T-cell (primary cell): ENCODE data around the gene RBM15B. TPM values are rescaled to one million over a fixed set of nuclear protein-coding genes. Genes with fewer than 3 reads are reported as not detected.
A peak's percentile ranks its signal among the peaks of the same experiment; 100 is the strongest.

Experiments used
- ATAC-seq, 4 experiments: fragments of 200-7000 bp in 3 of 4; fragments of 150-1000 bp in 1 of 4; cut with Tn5 transposase; replicated peaks in 1 of 4; 1 replicate in 3 of 4; 2 replicates in 1 of 4; pipeline ENCODE4 v1.10.0; 2021; ENCODE audit warnings: moderate library complexity in 3 of 4, mild to moderate bottlenecking in 2 of 4, moderate number of reproducible peaks in 1 of 4
- CTCF ChIA-PET, 2 donors: fragments of 300-600 bp; sonication (Branson Sonifier 250); formaldehyde crosslinking; loops; one replicate each; lab custom pipeline; 2022; ENCODE audit warnings: antibody characterized with exemption in 2 of 2; lab: Charles Lee
- POLR2A ChIA-PET, 2 donors: fragments of 300-600 bp; sonication (Branson Sonifier 250); formaldehyde crosslinking; loops; one replicate each; lab custom pipeline; 2022; ENCODE audit warnings: antibody characterized with exemption in 2 of 2; lab: Charles Lee
- DNase-seq, 35 experiments: peaks; one replicate each; pipeline versions ENCODE4 v3.0.0 to v3.0.0-alpha.2; 2013 to 2023
- H3K27ac ChIP-seq: one replicate; pipeline ENCODE4 v1.5.1; 2013; ENCODE audit warnings: low read length
- H3K27me3 ChIP-seq, 2 experiments: replicated peaks in 1 of 2; 1 replicate in 1 of 2; 2 replicates in 1 of 2; pipeline versions ENCODE4 v1.6.1 to v1.7.0; 2013; ENCODE audit warnings: low read length in 1 of 2, mixed read lengths in 1 of 2; ENCODE audit not compliant: control insufficient read depth in 2 of 2, insufficient read depth in 2 of 2; ENCODE audit errors: extremely low read depth in 1 of 2
- H3K36me3 ChIP-seq, 2 donors: 1 replicate in 1 of 2; 2 replicates in 1 of 2; pipeline versions ENCODE4 v1.6.1 to v1.7.0; 2013; ENCODE audit warnings: low read length in 1 of 2; ENCODE audit not compliant: control insufficient read depth in 2 of 2, insufficient read depth in 1 of 2; ENCODE audit errors: extremely low read depth in 1 of 2
- H3K4me1 ChIP-seq, 2 experiments: 1 replicate in 1 of 2; 2 replicates in 1 of 2; pipeline versions ENCODE4 v1.6.1 to v1.7.0; 2013; ENCODE audit warnings: low read length in 2 of 2, mixed read lengths in 1 of 2; ENCODE audit not compliant: insufficient read depth in 2 of 2, control insufficient read depth in 1 of 2; ENCODE audit errors: extremely low read depth in 1 of 2
- H3K4me3 ChIP-seq, 2 donors: 1 replicate in 1 of 2; 2 replicates in 1 of 2; pipeline versions ENCODE4 v1.5.1 to v1.7.0; 2013; ENCODE audit warnings: mild to moderate bottlenecking in 2 of 2, low read length in 1 of 2, moderate library complexity in 1 of 2; ENCODE audit not compliant: control insufficient read depth in 1 of 2; ENCODE audit errors: extremely low read depth in 1 of 2
- H3K9me3 ChIP-seq: 2 replicates; pipeline ENCODE4 v1.7.0; 2013
- H3K27ac Mint-ChIP-seq, 2 donors: one replicate each; pipeline ENCODE4 v1.8.0; 2020 to 2021; ENCODE audit warnings: mild to moderate bottlenecking in 2 of 2, mixed read lengths in 2 of 2
- H3K27me3 Mint-ChIP-seq, 2 donors: one replicate each; pipeline ENCODE4 v1.8.0; 2021 to 2022; ENCODE audit warnings: mixed read lengths in 2 of 2
- H3K36me3 Mint-ChIP-seq: one replicate; pipeline ENCODE4 v1.8.0; 2021; ENCODE audit warnings: mixed read lengths
- H3K4me1 Mint-ChIP-seq, 3 donors: one replicate each; pipeline ENCODE4 v1.8.0; 2020 to 2022; ENCODE audit warnings: mixed read lengths in 3 of 3, mild to moderate bottlenecking in 1 of 3
- H3K4me3 Mint-ChIP-seq, 3 donors: one replicate each; pipeline ENCODE4 v1.8.0; 2020 to 2022; ENCODE audit warnings: mild to moderate bottlenecking in 3 of 3, mixed read lengths in 3 of 3, moderate library complexity in 3 of 3
- H3K9me3 Mint-ChIP-seq, 3 donors: one replicate each; pipeline ENCODE4 v1.8.0; 2020 to 2022; ENCODE audit warnings: mixed read lengths in 3 of 3
- WGBS: methylation state at CpG from one replicate; pipeline ENCODE4 v1.1.5; 2013; ENCODE audit warnings: missing lambda C conversion rate; ENCODE audit not compliant: insufficient coverage; 5-methylcytosine and 5-hydroxymethylcytosine counted together
- total RNA-seq, 35 experiments: library from RNA in 6 of 35; stranded (reverse) in 6 of 35; fragments of 120-200 nt in 1 of 35; gene quantifications; one replicate each; pipeline versions ENCODE4 v1.2.1 to v1.2.4 and lab custom pipeline; 2013 to 2026

Gene RBM15B
- total RNA-seq, 5 donors from 2014 or later (not counting 1 experiment from before 2014, with no cell fraction given): 29.2 to 41.3 (median 38.4) TPM

- H3K27me3 Mint-ChIP-seq: no peaks in the 10 kb centered on the region
- ATAC-seq (no peak), DNase-seq (no peak)
- H3K4me3 Mint-ChIP-seq: no peak overlapping the region
- CTCF ChIA-PET: no interaction called here
- Histone ChIP-seq H3K4me1 (peaks cover 11 to 17% of the 10 kb centered on the region in 2 experiments), H3K9me3 (no peaks in the 10 kb centered on the region), H3K27ac (no peak overlapping the region), H3K4me3 (no peak overlapping the region), H3K36me3 (no peaks in the 10 kb centered on the region), H3K27me3 (peaks cover 0 to 3% of the 10 kb centered on the region in 2 experiments)
- no peak overlapping the region for H3K27ac Mint-ChIP-seq
- POLR2A ChIA-PET: no interaction called here
- peaks cover 9 to 26% (median 10%) of the 10 kb centered on the region in 3 donors for H3K4me1 Mint-ChIP-seq
- H3K9me3 Mint-ChIP-seq: no peaks in the 10 kb centered on the region
- no peaks in the 10 kb centered on the region for H3K36me3 Mint-ChIP-seq
Measured at GRCh38 chr3:51375136-51375535, 15.9 kb upstream of the RBM15B start.

- no peaks in the 10 kb centered on the region for H3K9me3 Mint-ChIP-seq
- no peaks in the 10 kb centered on the region for H3K9me3 ChIP-seq
- no peaks in the 10 kb centered on the region for H3K27me3 Mint-ChIP-seq
- no peaks in the 10 kb centered on the region for H3K36me3 ChIP-seq
- 95% methylated on average over 6 of the region's 8 CpGs for WGBS
- H3K4me1 Mint-ChIP-seq: peaks cover 9 to 26% (median 10%) of the 10 kb centered on the region in 3 donors
- H3K27ac ChIP-seq: no peak overlapping the region
- no peak overlapping the region for H3K27ac Mint-ChIP-seq
- DNase-seq (no peak), ATAC-seq (no peak)
- no peak overlapping the region for H3K4me3 ChIP-seq
- no peak overlapping the region for H3K4me3 Mint-ChIP-seq
- peaks cover 11 to 17% of the 10 kb centered on the region in 2 experiments for H3K4me1 ChIP-seq
- ChIA-PET CTCF (interaction anchor here in 1 of 2 donors (0.6 kb wide), 1 partner anchor 857 kb away, joined by 5 read pairs; no protein-coding TSS in a partner anchor), POLR2A (no interaction called here)
- H3K36me3 Mint-ChIP-seq: no peaks in the 10 kb centered on the region
- peaks cover 0 to 3% of the 10 kb centered on the region in 2 experiments for H3K27me3 ChIP-seq
Measured at GRCh38 chr3:51375571-51375970, 15.5 kb upstream of the RBM15B start.

- POLR2A ChIA-PET: interaction anchor here in 1 of 2 donors (0.5 kb wide), 1 partner anchor 23 kb away, joined by 6 read pairs; no protein-coding TSS in a partner anchor
- no peaks in the 10 kb centered on the region for H3K27me3 ChIP-seq
- DNase-seq (no peak), ATAC-seq (peak in 1 of 4 experiments; percentile 35)
- peaks cover 11 to 14% of the 10 kb centered on the region in 2 experiments for H3K4me1 ChIP-seq
- Mint-ChIP-seq H3K27ac (no peak overlapping the region), H3K27me3 (no peaks in the 10 kb centered on the region), H3K4me1 (peaks cover 7 to 20% (median 10%) of the 10 kb centered on the region in 3 donors), H3K4me3 (peak overlapping the region in 1 of 3 donors; percentile 27), H3K36me3 (no peaks in the 10 kb centered on the region), H3K9me3 (no peaks in the 10 kb centered on the region)
- H3K4me3 ChIP-seq: no peak overlapping the region
- H3K36me3 ChIP-seq: no peaks in the 10 kb centered on the region
- no CpG with 5 or more reads among the region's 5 CpGs for WGBS
- CTCF ChIA-PET: no interaction called here
- H3K9me3 ChIP-seq: no peaks in the 10 kb centered on the region
- no peak overlapping the region for H3K27ac ChIP-seq
Measured at GRCh38 chr3:51378065-51378464, 13.0 kb upstream of the RBM15B start.

GRCh38 chr3:51378726-51379125 lies 12.4 kb upstream of the RBM15B start:
- H3K36me3 Mint-ChIP-seq: no peaks in the 10 kb centered on the region
- H3K4me3 Mint-ChIP-seq: peak overlapping the region in 1 of 3 donors; percentile 67
- Histone ChIP-seq H3K4me1 (peaks cover 14 to 18% of the 10 kb centered on the region in 2 experiments), H3K27me3 (no peaks in the 10 kb centered on the region), H3K9me3 (no peaks in the 10 kb centered on the region), H3K36me3 (no peaks in the 10 kb centered on the region), H3K27ac (no peak overlapping the region), H3K4me3 (no peak overlapping the region)
- H3K27ac Mint-ChIP-seq: no peak overlapping the region
- no peaks in the 10 kb centered on the region for H3K9me3 Mint-ChIP-seq
- POLR2A ChIA-PET: no interaction called here
- CTCF ChIA-PET: no interaction called here
- ATAC-seq (no peak), DNase-seq (no peak)
- no peaks in the 10 kb centered on the region for H3K27me3 Mint-ChIP-seq
- H3K4me1 Mint-ChIP-seq: peaks cover 12 to 26% (median 16%) of the 10 kb centered on the region in 3 donors
- no CpG with 5 or more reads among the region's 2 CpGs for WGBS

- peak overlapping the region in 1 of 3 donors; percentile 67 for H3K4me3 Mint-ChIP-seq
- no peaks in the 10 kb centered on the region for H3K27me3 Mint-ChIP-seq
- Histone ChIP-seq H3K27me3 (no peaks in the 10 kb centered on the region), H3K4me3 (no peak overlapping the region), H3K9me3 (no peaks in the 10 kb centered on the region), H3K4me1 (peaks cover 18 to 23% of the 10 kb centered on the region in 2 experiments), H3K36me3 (no peaks in the 10 kb centered on the region), H3K27ac (no peak overlapping the region)
- peaks cover 17 to 32% (median 21%) of the 10 kb centered on the region in 3 donors for H3K4me1 Mint-ChIP-seq
- DNase-seq (no peak), ATAC-seq (no peak)
- H3K36me3 Mint-ChIP-seq: no peaks in the 10 kb centered on the region
- WGBS: 52% methylated on average over 7 of the region's 8 CpGs
- no peak overlapping the region for H3K27ac Mint-ChIP-seq
- no peaks in the 10 kb centered on the region for H3K9me3 Mint-ChIP-seq
- POLR2A ChIA-PET: no interaction called here
- CTCF ChIA-PET: interaction anchor here in 1 of 2 donors (0.6 kb wide), 1 partner anchor 1833 kb away, joined by 3 read pairs; no protein-coding TSS in a partner anchor
Measured at GRCh38 chr3:51379301-51379700, 11.8 kb upstream of the RBM15B start.

GRCh38 chr3:51379746-51380455 lies 11.2 kb upstream of the RBM15B start:
- Histone ChIP-seq H3K36me3 (no peaks in the 10 kb centered on the region), H3K4me3 (no peak overlapping the region), H3K9me3 (no peaks in the 10 kb centered on the region), H3K4me1 (peaks cover 18 to 25% of the 10 kb centered on the region in 2 experiments), H3K27ac (no peak overlapping the region), H3K27me3 (no peaks in the 10 kb centered on the region)
- Mint-ChIP-seq H3K9me3 (no peaks in the 10 kb centered on the region), H3K27me3 (no peaks in the 10 kb centered on the region), H3K36me3 (no peaks in the 10 kb centered on the region), H3K27ac (no peak overlapping the region), H3K4me1 (peaks cover 17 to 37% (median 27%) of the 10 kb centered on the region in 3 donors), H3K4me3 (peak overlapping the region in 1 of 3 donors; percentile 67)
- CTCF ChIA-PET: interaction anchor here in 1 of 2 donors (0.6 kb wide), 1 partner anchor 1834 kb away, joined by 3 read pairs; no protein-coding TSS in a partner anchor
- DNase-seq: no peak
- POLR2A ChIA-PET: no interaction called here
- ATAC-seq: no peak
- WGBS: 73% methylated on average over 5 of the region's 8 CpGs
